Heart left ventricle (tissue), 16 donors: Measurements from ENCODE around the gene CNKSR3. TPM values are rescaled to one million over a fixed set of nuclear protein-coding genes. Genes with fewer than 3 reads are reported as not detected.

Experiments
- ATAC-seq, 4 donors: fragments of 200-7000 bp; cut with Tn5 transposase; one replicate each; pipeline ENCODE4 v1.9.1; 2020 to 2022; ENCODE audit warnings: moderate library complexity in 4 of 4, mild to moderate bottlenecking in 3 of 4, moderate number of reproducible peaks in 1 of 4
- DNase-seq, 5 donors: peaks; one replicate each; pipeline ENCODE4 v3.0.0-alpha.2; 2020
- H3K27ac ChIP-seq, 12 donors: fragments of 200-600 bp; sonication (generic) in 4 of 12; one replicate each; pipeline versions ENCODE4 v1.5.0 to v1.8.0; 2016 to 2022; ENCODE audit warnings: mild to moderate bottlenecking in 2 of 12
- H3K27me3 ChIP-seq, 9 donors: fragments of 200-600 bp; sonication (generic) in 2 of 9; one replicate each; pipeline versions ENCODE4 v1.5.1 to v1.8.0; 2016 to 2022; ENCODE audit warnings: mild to moderate bottlenecking in 3 of 9
- H3K36me3 ChIP-seq, 9 donors: fragments of 200-600 bp; sonication (generic) in 2 of 9; one replicate each; pipeline versions ENCODE4 v1.5.0 to v1.8.0; 2018 to 2022; ENCODE audit warnings: mild to moderate bottlenecking in 2 of 9
- H3K4me1 ChIP-seq, 12 donors: fragments of 200-600 bp; sonication (generic) in 4 of 12; one replicate each; pipeline versions ENCODE4 v1.5.0 to v1.8.0; 2016 to 2022; ENCODE audit warnings: mild to moderate bottlenecking in 3 of 12
- H3K4me3 ChIP-seq, 12 donors: fragments of 200-600 bp; sonication (generic) in 4 of 12; one replicate each; pipeline versions ENCODE4 v1.5.0 to v1.8.0; 2017 to 2022; ENCODE audit warnings: mild to moderate bottlenecking in 9 of 12, moderate library complexity in 4 of 12
- H3K9me3 ChIP-seq, 12 donors: fragments of 200-600 bp; sonication (generic) in 4 of 12; one replicate each; pipeline versions ENCODE4 v1.5.0 to v1.8.0; 2016 to 2022; ENCODE audit warnings: mild to moderate bottlenecking in 1 of 12
- POLR2A ChIP-seq, 2 donors: fragments of 450-650 bp; IDR thresholded peaks; one replicate each; pipeline ENCODE4 v1.6.1; 2017; ENCODE audit warnings: antibody characterized with exemption in 2 of 2, mild to moderate bottlenecking in 2 of 2, moderate library complexity in 2 of 2
- WGBS, 4 donors: extraction: QIAGEN DNeasy Blood & Tissue Kit in 2 of 4; methylation state at CpG; one replicate each; pipeline versions ENCODE4 v1.1.5 to v1.1.7; 2013 to 2018; 5-methylcytosine and 5-hydroxymethylcytosine counted together
- intact Hi-C, 10 donors: fragments of 100-400 bp; cut with DNase I; formaldehyde crosslinking; loops; one replicate each; pipeline versions ENCODE4 v1.11.1 to v1.14.2; 2022
- polyA plus RNA-seq, 2 donors: library from polyadenylated mRNA; stranded (reverse); fragments of 200-250 nt; gene quantifications; one replicate each; pipeline ENCODE4 v1.2.3, GENCODE V29; 2013
- total RNA-seq, 9 donors: library from RNA; depleted of rRNA in 2 of 9; stranded (reverse); fragments of >200 nt in 2 of 9; fragmentation: NEBNext Ultra II Directional in 3 of 9; extraction: Animal tissue kit (Norgen Biotek cat#: 25700) in 3 of 9; gene quantifications; one replicate each; pipeline versions ENCODE4 v1.1.0 to v1.2.4, GENCODE V29; 2016 to 2023
- TF ChIP-seq, protein P1 (sequence below), 12 donors: fragments of 200-600 bp; sonication (generic) in 4 of 12; IDR thresholded peaks; one replicate each; pipeline versions ENCODE4 v1.5.0 to v1.8.0; 2018 to 2022; ENCODE audit warnings: antibody characterized with exemption in 12 of 12, mild to moderate bottlenecking in 5 of 12
- donor health status: ischemic (EF 13 %, LVEDD 7.1; RV severe dilation, severe dysfunction).
- donor health status: healthy with polysubstance abuse.
- donor health status: DM: no; HTN: yes; CAD: no.
- donor health status: DM: no; HTN: no; CAD: no.
- donor health status: ischemic (EF 25% LVEDD 6.9; RV normal size, moderate dysfunction).
- donor health status: ischemic (EF 25% LVEDD 5.7; RV mildly dilated, moderate dysfunction).
- donor health status: healthy.
- donor health status: DM: yes; HTN: yes; CAD: no.
- donor health status: ischemic (EF 35%, LVEDD 5.7; RV mildly dilated, moderate dysfunction).
- donor health status: nonischemic (EF 11% LVEDD 7.7; RV severe dilation, severe dysfunction).
- donor health status: DM: yes; HTN: yes; CAD: no.
- donor health status: PGD.
- donor health status: ischemic (EF 29% LVEDD 5.4; RV normal size, mild dysfunction).
- donor health status: nonischemic (EF 23%, LVEDD 6.1; RV moderate dilation, normal function).

CNKSR3 gene
- total and polyA plus RNA-seq, 11 donors, result 5.9 to 30.7 (median 17.7) TPM

DNA sequence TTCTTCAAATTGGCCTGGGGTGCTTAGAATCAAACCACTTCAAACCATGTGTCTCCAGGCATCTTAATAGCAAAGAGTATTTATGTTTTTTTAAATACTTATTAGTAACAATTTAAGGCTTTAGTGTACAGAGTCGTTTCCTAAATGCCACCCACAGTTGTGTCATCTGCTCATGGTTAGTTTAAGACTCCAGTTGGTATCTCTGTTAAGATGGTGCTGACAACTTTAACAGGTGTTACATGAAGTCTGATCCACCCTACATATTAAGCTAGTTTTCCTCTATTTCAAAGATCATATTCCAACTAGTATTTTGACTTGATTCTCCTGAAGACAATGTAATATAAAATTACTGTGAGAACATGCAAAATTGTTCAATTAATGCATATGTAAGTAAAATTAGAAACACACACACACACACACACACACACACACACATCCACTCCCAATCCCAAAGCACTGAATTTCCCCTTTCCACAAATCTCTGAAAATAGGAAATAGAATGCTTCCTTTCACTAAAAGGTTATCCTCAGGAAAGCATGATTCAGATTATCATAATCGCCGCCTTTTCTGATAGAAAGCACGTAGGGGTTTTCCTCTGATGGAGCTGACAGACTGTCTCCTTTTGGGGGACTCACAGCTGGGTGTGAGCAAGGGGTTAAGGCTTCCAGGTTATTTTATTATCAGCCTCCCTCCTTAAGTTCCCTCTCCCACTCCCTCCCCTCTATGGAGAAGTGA, 10.5 kb downstream of the CNKSR3 start:
- no peaks in the 10 kb centered on the region for H3K9me3 ChIP-seq
- DNase-seq (no peak), ATAC-seq (peak in 1 of 4 donors; percentile 39)
- intact Hi-C loops, result loop anchor here in 4 of 10 donors (5.0 to 10.0 kb wide), 2 partner anchors 45 to 53 kb away; no protein-coding TSS in a partner anchor
- TF ChIP-seq, protein P1, sequence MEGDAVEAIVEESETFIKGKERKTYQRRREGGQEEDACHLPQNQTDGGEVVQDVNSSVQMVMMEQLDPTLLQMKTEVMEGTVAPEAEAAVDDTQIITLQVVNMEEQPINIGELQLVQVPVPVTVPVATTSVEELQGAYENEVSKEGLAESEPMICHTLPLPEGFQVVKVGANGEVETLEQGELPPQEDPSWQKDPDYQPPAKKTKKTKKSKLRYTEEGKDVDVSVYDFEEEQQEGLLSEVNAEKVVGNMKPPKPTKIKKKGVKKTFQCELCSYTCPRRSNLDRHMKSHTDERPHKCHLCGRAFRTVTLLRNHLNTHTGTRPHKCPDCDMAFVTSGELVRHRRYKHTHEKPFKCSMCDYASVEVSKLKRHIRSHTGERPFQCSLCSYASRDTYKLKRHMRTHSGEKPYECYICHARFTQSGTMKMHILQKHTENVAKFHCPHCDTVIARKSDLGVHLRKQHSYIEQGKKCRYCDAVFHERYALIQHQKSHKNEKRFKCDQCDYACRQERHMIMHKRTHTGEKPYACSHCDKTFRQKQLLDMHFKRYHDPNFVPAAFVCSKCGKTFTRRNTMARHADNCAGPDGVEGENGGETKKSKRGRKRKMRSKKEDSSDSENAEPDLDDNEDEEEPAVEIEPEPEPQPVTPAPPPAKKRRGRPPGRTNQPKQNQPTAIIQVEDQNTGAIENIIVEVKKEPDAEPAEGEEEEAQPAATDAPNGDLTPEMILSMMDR (IDR thresholded peaks at IDR 0.05), result no peak
- no peak for TF ChIP-seq POLR2A (IDR thresholded peaks at IDR 0.05)
- WGBS, 4 donors, result 27 to 36% (median 30%) methylated on average over 4 of the region's 4 CpGs
- no peaks in the 10 kb centered on the region for H3K27me3 ChIP-seq
- peaks cover 0 to 39% (median 10%) of the 10 kb centered on the region in 12 donors for H3K4me1 ChIP-seq
- H3K4me3 ChIP-seq, result no peak overlapping the region
- peak overlapping the region in 3 of 12 donors; percentile 4 to 44 (median 27) for H3K27ac ChIP-seq
- no peaks in the 10 kb centered on the region for H3K36me3 ChIP-seq

DNA sequence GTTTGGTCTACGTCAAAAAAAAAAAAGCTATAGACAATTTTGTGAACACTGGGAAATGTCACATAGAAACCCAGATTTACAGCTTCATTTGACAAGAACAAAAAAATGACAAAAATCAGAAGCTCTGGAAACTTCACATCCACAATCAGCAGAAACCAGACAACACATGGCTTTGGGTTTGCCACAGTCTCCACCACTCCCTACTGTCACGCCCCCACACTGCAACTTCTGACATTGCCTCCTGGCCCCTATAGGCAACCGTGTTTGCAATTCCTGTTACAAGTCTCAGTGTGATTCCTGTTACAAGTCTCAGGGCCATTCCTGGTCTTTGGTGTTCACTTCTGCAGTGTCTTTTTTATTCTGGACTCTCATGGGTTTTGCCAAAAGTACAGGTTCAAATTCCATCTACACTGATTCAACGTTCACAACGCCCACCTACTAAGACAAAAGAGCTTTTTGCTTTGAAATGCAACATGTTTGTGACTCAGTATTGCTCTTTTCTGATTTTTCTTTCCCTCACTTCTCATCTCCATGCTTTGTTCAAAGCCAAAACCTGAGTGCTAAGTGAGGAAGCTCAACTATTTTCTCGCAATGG, 12.0 kb downstream of the CNKSR3 start:
- no peak for ATAC-seq

DNA sequence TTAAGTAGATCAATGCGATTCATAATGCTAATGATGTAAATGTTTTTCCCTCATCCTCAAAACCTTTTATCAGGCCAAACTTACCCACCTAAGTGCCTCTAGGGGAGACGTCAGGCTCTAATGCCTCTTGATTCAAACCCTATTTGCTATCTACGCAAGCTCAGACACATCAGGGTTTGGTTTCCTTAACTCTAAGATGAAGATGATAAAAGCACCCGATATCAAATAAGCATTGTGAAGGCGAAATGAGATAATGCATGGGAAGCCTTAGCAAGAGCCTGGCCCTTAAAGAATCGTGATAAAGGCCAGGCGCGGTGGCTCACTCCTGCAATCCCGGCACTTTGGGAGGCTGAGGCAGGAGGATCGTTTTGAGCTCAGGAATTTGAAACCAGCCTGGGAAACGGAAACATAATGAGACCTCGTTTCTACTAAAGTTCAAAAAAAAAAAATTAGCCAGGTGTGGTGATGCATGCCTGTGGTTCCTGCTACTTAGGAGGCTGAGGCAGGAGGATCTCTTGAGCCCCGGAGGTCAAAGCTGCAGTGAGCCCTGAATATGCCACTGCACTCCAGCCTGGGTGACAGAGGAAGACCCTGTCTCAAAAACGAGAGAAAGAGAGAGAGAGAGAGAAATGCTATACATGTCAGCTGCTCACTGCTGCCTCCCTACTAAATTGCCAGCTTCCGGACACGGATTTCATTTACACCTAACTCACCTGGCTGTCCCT, 13.5 kb downstream of the CNKSR3 start:
- DNase-seq (no peak), ATAC-seq (no peak)
- Histone ChIP-seq H3K4me3 (no peak overlapping the region), H3K9me3 (no peaks in the 10 kb centered on the region), H3K27ac (peak overlapping the region in 1 of 12 donors; percentile 16), H3K4me1 (peaks cover 0 to 54% (median 15%) of the 10 kb centered on the region in 12 donors), H3K36me3 (no peaks in the 10 kb centered on the region), H3K27me3 (no peaks in the 10 kb centered on the region)
- no peak for TF ChIP-seq POLR2A (IDR thresholded peaks at IDR 0.05)
- TF ChIP-seq, protein P1 (IDR thresholded peaks at IDR 0.05), result no peak
- intact Hi-C loops, result no loop called here
- WGBS, 4 donors, result 80 to 86% (median 84%) methylated on average over 16 of the region's 16 CpGs

More for the DNA sequence above, 12.0 kb downstream of the CNKSR3 start:
- Histone ChIP-seq H3K4me1 (peaks cover 0 to 51% (median 15%) of the 10 kb centered on the region in 12 donors), H3K36me3 (no peaks in the 10 kb centered on the region), H3K27ac (no peak overlapping the region), H3K4me3 (no peak overlapping the region), H3K27me3 (no peaks in the 10 kb centered on the region), H3K9me3 (no peaks in the 10 kb centered on the region)
- intact Hi-C loops, result no loop called here
- WGBS, 4 donors, result 82 to 96% (median 84%) methylated on average over 6 of the region's 6 CpGs
- no peak for DNase-seq
- TF ChIP-seq POLR2A (IDR thresholded peaks at IDR 0.05), result no peak
- TF ChIP-seq, protein P1 (IDR thresholded peaks at IDR 0.05), result no peak

DNA sequence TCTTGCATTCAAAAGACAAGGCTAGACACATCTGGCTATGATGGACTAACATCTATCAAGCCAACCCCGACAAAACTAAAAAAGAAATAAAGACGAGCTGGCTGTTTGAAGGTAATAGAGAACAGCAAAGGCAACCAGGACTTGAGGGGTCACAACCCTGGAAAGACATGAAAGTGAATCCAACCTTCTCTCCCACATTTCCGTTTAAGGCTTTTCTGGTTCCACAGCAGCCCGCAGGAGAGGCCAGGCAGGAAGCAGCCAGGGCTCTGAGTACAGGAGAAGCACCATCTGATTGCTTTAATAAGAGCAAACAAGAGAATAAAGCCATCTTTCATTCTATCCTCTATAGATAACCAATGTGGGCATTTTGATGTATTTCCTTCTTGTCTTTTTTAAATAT, 14.3 kb downstream of the CNKSR3 start:
- no peak overlapping the region for H3K4me3 ChIP-seq
- H3K9me3 ChIP-seq, result no peaks in the 10 kb centered on the region
- H3K36me3 ChIP-seq, result no peaks in the 10 kb centered on the region
- H3K27me3 ChIP-seq, result no peaks in the 10 kb centered on the region
- 57 to 77% (median 64%) methylated on average over 4 of the region's 4 CpGs for WGBS, 4 donors
- H3K4me1 ChIP-seq, result peaks cover 0 to 60% (median 20%) of the 10 kb centered on the region in 12 donors
- DNase-seq, result no peak
- no peak for ATAC-seq
- no peak for TF ChIP-seq POLR2A (IDR thresholded peaks at IDR 0.05)
- TF ChIP-seq, protein P1 (IDR thresholded peaks at IDR 0.05), result no peak
- H3K27ac ChIP-seq, result peak overlapping the region in 1 of 12 donors; percentile 16
- intact Hi-C loops, result no loop called here
